Neural progenitor cell (in vitro differentiated cells): ENCODE measurements around the gene LGR6. TPM values are rescaled to one million over a fixed set of nuclear protein-coding genes. Genes with fewer than 3 reads are reported as not detected.

Source experiments
- DNase-seq: peaks from one replicate; pipeline ENCODE4 v3.0.0-alpha.2; 2016; ENCODE audit warnings: low spot score
- H2AFZ ChIP-seq: fragments of 200-600 bp; sonication (generic); replicated peaks from 2 replicates; pipeline ENCODE4 v1.6.1; 2016; ENCODE audit warnings: antibody characterized with exemption
- H3F3A ChIP-seq: fragments of 200-600 bp; sonication (generic); 2 replicates; pipeline ENCODE4 v1.6.1; 2016; ENCODE audit warnings: antibody characterized with exemption, low read depth
- H3K27ac ChIP-seq: fragments of 200-600 bp; sonication (generic); 2 replicates; pipeline ENCODE4 v1.5.1; 2016; ENCODE audit warnings: mild to moderate bottlenecking
- H3K27me3 ChIP-seq: fragments of 200-600 bp; sonication (generic); 2 replicates; pipeline ENCODE4 v1.6.1; 2016; ENCODE audit warnings: mild to moderate bottlenecking, moderate library complexity
- H3K36me3 ChIP-seq: fragments of 200-600 bp; sonication (generic); 2 replicates; pipeline ENCODE4 v1.5.1; 2016
- H3K4me1 ChIP-seq: fragments of 200-600 bp; sonication (generic); 2 replicates; pipeline ENCODE4 v1.6.1; 2016; ENCODE audit warnings: mixed run types
- H3K4me2 ChIP-seq: fragments of 200-600 bp; sonication (generic); 2 replicates; pipeline ENCODE4 v1.6.1; 2016
- H3K4me3 ChIP-seq: fragments of 200-600 bp; sonication (generic); 2 replicates; pipeline ENCODE4 v1.5.1; 2016
- H3K79me2 ChIP-seq: fragments of 200-600 bp; sonication (generic); 2 replicates; pipeline ENCODE4 v1.6.1; 2016; ENCODE audit warnings: low read depth
- H3K9ac ChIP-seq: fragments of 200-600 bp; sonication (generic); 2 replicates; pipeline ENCODE4 v1.6.1; 2016
- H3K9me3 ChIP-seq: fragments of 200-600 bp; sonication (generic); 2 replicates; pipeline ENCODE4 v1.5.1; 2016; ENCODE audit warnings: low read depth
- H4K20me1 ChIP-seq: fragments of 200-600 bp; sonication (generic); 2 replicates; pipeline ENCODE4 v1.6.1; 2016; ENCODE audit warnings: low read depth
- H3K27ac Mint-ChIP-seq: 3 replicates; pipeline ENCODE4 v1.8.0; 2021; ENCODE audit warnings: mixed read lengths
- H3K27me3 Mint-ChIP-seq: 2 replicates; pipeline ENCODE4 v1.8.0; 2022; ENCODE audit warnings: low read depth, mild to moderate bottlenecking, inconsistent platforms, moderate library complexity, mixed read lengths; ENCODE audit not compliant: insufficient read depth
- H3K36me3 Mint-ChIP-seq: 3 replicates; pipeline ENCODE4 v1.8.0; 2021; ENCODE audit warnings: mixed read lengths
- H3K4me1 Mint-ChIP-seq: 3 replicates; pipeline ENCODE4 v1.8.0; 2021; ENCODE audit warnings: mixed read lengths
- H3K4me3 Mint-ChIP-seq: 3 replicates; pipeline ENCODE4 v1.8.0; 2021; ENCODE audit warnings: mild to moderate bottlenecking, moderate library complexity, mixed read lengths
- H3K9me3 Mint-ChIP-seq: 3 replicates; pipeline ENCODE4 v1.8.0; 2020; ENCODE audit warnings: mixed read lengths
- EZH2 ChIP-seq: fragments of 200-600 bp; sonication (generic); IDR thresholded peaks from 2 replicates; pipeline ENCODE4 v1.6.1; 2017; ENCODE audit warnings: antibody characterized with exemption, mild to moderate bottlenecking, moderate library complexity
- EZH2phosphoT487 ChIP-seq: fragments of 200-600 bp; sonication (generic); IDR thresholded peaks from 2 replicates; pipeline ENCODE4 v1.6.1; 2017; ENCODE audit warnings: antibody characterized with exemption
- total RNA-seq: library from RNA; depleted of rRNA; stranded (reverse); fragments of >200 nt; gene quantifications from 2 replicates; pipeline ENCODE4 v1.2.3, GENCODE V29; 2015; ENCODE audit warnings: low replicate concordance
- TF ChIP-seq, protein P1 (sequence below): fragments of 200-600 bp; sonication (generic); IDR thresholded peaks from 2 replicates; pipeline ENCODE4 v1.5.1; 2017; ENCODE audit warnings: antibody characterized with exemption, mild to moderate bottlenecking

LGR6 gene
- total RNA-seq, 1 donor from 2014 or later: not detected

GRCh38 chr1:202247837-202248795, 54.5 kb downstream of the LGR6 start:
- TF ChIP-seq, protein P1, sequence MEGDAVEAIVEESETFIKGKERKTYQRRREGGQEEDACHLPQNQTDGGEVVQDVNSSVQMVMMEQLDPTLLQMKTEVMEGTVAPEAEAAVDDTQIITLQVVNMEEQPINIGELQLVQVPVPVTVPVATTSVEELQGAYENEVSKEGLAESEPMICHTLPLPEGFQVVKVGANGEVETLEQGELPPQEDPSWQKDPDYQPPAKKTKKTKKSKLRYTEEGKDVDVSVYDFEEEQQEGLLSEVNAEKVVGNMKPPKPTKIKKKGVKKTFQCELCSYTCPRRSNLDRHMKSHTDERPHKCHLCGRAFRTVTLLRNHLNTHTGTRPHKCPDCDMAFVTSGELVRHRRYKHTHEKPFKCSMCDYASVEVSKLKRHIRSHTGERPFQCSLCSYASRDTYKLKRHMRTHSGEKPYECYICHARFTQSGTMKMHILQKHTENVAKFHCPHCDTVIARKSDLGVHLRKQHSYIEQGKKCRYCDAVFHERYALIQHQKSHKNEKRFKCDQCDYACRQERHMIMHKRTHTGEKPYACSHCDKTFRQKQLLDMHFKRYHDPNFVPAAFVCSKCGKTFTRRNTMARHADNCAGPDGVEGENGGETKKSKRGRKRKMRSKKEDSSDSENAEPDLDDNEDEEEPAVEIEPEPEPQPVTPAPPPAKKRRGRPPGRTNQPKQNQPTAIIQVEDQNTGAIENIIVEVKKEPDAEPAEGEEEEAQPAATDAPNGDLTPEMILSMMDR: no peak
- TF ChIP-seq EZH2phosphoT487: no peak
- no peak for TF ChIP-seq EZH2
- Mint-ChIP-seq H3K36me3 (no peaks in the 10 kb centered on the region), H3K4me1 (peaks cover 4% of the 10 kb centered on the region), H3K4me3 (no peak overlapping the region), H3K9me3 (no peaks in the 10 kb centered on the region), H3K27me3 (peaks cover 7% of the 10 kb centered on the region), H3K27ac (no peak overlapping the region)
- H4K20me1 ChIP-seq: no peaks in the 10 kb centered on the region
- H3K79me2 ChIP-seq: no peaks in the 10 kb centered on the region
- H3K36me3 ChIP-seq: no peaks in the 10 kb centered on the region
- no peak overlapping the region for H3K4me3 ChIP-seq
- no peak overlapping the region for H3K9ac ChIP-seq
- no peaks in the 10 kb centered on the region for H3K9me3 ChIP-seq
- H3F3A ChIP-seq: no peaks in the 10 kb centered on the region
- DNase-seq: no peak
- H2AFZ ChIP-seq: no peak overlapping the region
- H3K4me2 ChIP-seq: no peak overlapping the region
- no peak overlapping the region for H3K27ac ChIP-seq
- H3K4me1 ChIP-seq: peaks cover 9% of the 10 kb centered on the region
- H3K27me3 ChIP-seq: no peaks in the 10 kb centered on the region

DNA sequence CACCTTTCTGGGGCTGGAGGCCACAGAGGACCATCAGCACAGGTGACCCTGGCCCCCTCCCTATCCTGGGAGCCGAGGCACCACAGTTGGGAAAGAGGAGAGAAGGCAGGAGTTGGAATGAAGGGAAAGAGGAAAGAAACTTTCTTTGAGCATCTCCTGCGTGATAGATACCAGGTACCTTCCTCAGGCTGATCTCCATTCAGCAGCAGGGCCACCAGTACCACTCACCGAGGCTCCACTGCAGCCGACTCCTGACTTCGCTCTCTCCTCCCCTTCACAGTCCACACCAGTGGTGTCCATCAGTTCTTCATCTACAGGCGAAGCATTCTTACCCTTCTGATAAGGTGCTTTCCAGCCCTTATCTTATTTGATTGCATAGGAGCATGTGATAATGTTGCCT, 55.3 kb downstream of the LGR6 start:
- H3K9me3 ChIP-seq: no peaks in the 10 kb centered on the region
- no peaks in the 10 kb centered on the region for H3K36me3 Mint-ChIP-seq
- H3K27me3 ChIP-seq: no peaks in the 10 kb centered on the region
- H2AFZ ChIP-seq: no peak overlapping the region
- no peak overlapping the region for H3K4me3 Mint-ChIP-seq
- H3K4me1 ChIP-seq: peaks cover 9% of the 10 kb centered on the region
- peaks cover 4% of the 10 kb centered on the region for H3K4me1 Mint-ChIP-seq
- no peak overlapping the region for H3K27ac ChIP-seq
- TF ChIP-seq EZH2 (no peak), EZH2phosphoT487 (no peak)
- TF ChIP-seq, protein P1: no peak
- peaks cover 7% of the 10 kb centered on the region for H3K27me3 Mint-ChIP-seq
- H3K4me2 ChIP-seq: no peak overlapping the region
- no peaks in the 10 kb centered on the region for H3K9me3 Mint-ChIP-seq
- H3K36me3 ChIP-seq: no peaks in the 10 kb centered on the region
- no peak overlapping the region for H3K9ac ChIP-seq
- DNase-seq: no peak
- H3K27ac Mint-ChIP-seq: no peak overlapping the region
- no peaks in the 10 kb centered on the region for H3K79me2 ChIP-seq
- H4K20me1 ChIP-seq: no peaks in the 10 kb centered on the region
- H3F3A ChIP-seq: no peaks in the 10 kb centered on the region
- no peak overlapping the region for H3K4me3 ChIP-seq

- Histone ChIP-seq H3K36me3 (no peaks in the 10 kb centered on the region), H3K27me3 (no peaks in the 10 kb centered on the region), H3K4me2 (no peak overlapping the region), H3K4me1 (peaks cover 9% of the 10 kb centered on the region), H3F3A (no peaks in the 10 kb centered on the region), H2AFZ (no peak overlapping the region), H3K9ac (no peak overlapping the region), H3K27ac (no peak overlapping the region), H4K20me1 (no peaks in the 10 kb centered on the region), H3K9me3 (no peaks in the 10 kb centered on the region), H3K4me3 (no peak overlapping the region), H3K79me2 (no peaks in the 10 kb centered on the region)
- Mint-ChIP-seq H3K4me3 (no peak overlapping the region), H3K9me3 (no peaks in the 10 kb centered on the region), H3K36me3 (no peaks in the 10 kb centered on the region), H3K27ac (no peak overlapping the region), H3K27me3 (peaks cover 7% of the 10 kb centered on the region), H3K4me1 (peaks cover 4% of the 10 kb centered on the region)
- no peak for TF ChIP-seq EZH2phosphoT487
- DNase-seq: no peak
Observed at GRCh38 chr1:202249436-202249835, 55.8 kb downstream of the LGR6 start.

GRCh38 chr1:202249846-202250245, 56.2 kb downstream of the LGR6 start:
- no peaks in the 10 kb centered on the region for H3K9me3 Mint-ChIP-seq
- H3K9ac ChIP-seq: no peak overlapping the region
- H3K4me3 Mint-ChIP-seq: no peak overlapping the region
- no peaks in the 10 kb centered on the region for H4K20me1 ChIP-seq
- no peaks in the 10 kb centered on the region for H3K36me3 ChIP-seq
- H3K79me2 ChIP-seq: no peaks in the 10 kb centered on the region
- peaks cover 9% of the 10 kb centered on the region for H3K4me1 ChIP-seq
- peaks cover 7% of the 10 kb centered on the region for H3K27me3 Mint-ChIP-seq
- no peak overlapping the region for H3K4me3 ChIP-seq
- H3K9me3 ChIP-seq: no peaks in the 10 kb centered on the region
- no peaks in the 10 kb centered on the region for H3K27me3 ChIP-seq
- H3K27ac ChIP-seq: no peak overlapping the region
- TF ChIP-seq EZH2phosphoT487 (no peak), EZH2 (no peak)
- TF ChIP-seq, protein P1: no peak
- no peaks in the 10 kb centered on the region for H3F3A ChIP-seq
- H3K36me3 Mint-ChIP-seq: no peaks in the 10 kb centered on the region
- H2AFZ ChIP-seq: no peak overlapping the region
- DNase-seq: no peak
- H3K27ac Mint-ChIP-seq: no peak overlapping the region
- peaks cover 4% of the 10 kb centered on the region for H3K4me1 Mint-ChIP-seq
- no peak overlapping the region for H3K4me2 ChIP-seq
